RWPE1 (cell line): ENCODE data around the gene ABCF3.
A peak's percentile ranks its signal among the peaks of the same experiment; 100 is the strongest.

ENCODE experiments used
- CTCF ChIA-PET: fragments of 350-600 bp; sonication (Branson Sonifier 250); formaldehyde crosslinking; extraction: SDS; loops from one replicate; lab custom pipeline; 2021; lab: Yijun Ruan, JAX
- POLR2A ChIA-PET: fragments of 400-600 bp; formaldehyde crosslinking; extraction: SDS; loops from one replicate; lab custom pipeline; 2020; ENCODE audit warnings: antibody characterized with exemption; ENCODE audit not compliant: low non-redundant PET; lab: Yijun Ruan, JAX
- DNase-seq: peaks from one replicate; pipeline ENCODE4 v3.0.0; 2012; ENCODE audit warnings: low spot score
- H3K27ac ChIP-seq: fragments of 450-650 bp; 2 replicates; pipeline ENCODE4 v1.5.1; 2017
- CTCF ChIP-seq: fragments of 450-650 bp; conservative IDR thresholded peaks from 2 replicates; pipeline ENCODE4 v1.5.1; 2017; ENCODE audit warnings: low read depth, mild to moderate bottlenecking

The ABCF3 gene

DNA sequence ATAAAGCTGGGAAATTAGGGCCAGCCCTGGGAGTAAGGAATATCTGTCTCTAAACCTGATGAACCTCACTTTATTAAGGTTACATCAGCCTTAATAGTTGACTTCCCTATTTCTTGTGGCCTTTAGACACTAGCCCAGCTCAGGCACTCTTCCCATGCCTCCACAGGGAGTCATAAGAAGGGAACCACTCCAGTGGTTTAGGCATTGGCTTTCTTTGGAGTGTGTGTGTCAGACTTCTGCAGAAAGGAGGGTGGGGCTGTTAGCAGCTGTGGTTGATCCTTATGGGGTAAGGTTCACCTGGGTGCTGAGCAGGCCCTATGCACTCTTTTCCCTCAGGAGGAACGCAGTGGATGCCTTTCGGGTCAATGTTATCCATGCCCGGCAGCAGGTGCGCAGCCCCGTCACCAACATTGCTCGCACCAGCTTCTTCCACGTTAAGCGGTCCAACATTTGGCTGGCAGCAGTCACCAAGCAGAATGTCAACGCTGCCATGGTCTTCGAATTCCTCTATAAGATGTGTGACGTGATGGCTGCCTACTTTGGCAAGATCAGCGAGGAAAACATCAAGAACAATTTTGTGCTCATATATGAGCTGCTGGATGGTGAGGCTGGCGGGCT is 7.4 kb upstream of the ABCF3 start:
- CTCF ChIA-PET: interaction anchor here (0.7 kb wide), 1 partner anchor 33 kb away, joined by 4 read pairs; no protein-coding TSS in a partner anchor
- no peak for DNase-seq
- no peak for TF ChIP-seq CTCF
- H3K27ac ChIP-seq: peak overlapping the region; percentile 94; the same call in 1 of the 2 replicates
- POLR2A ChIA-PET: no interaction called here

DNA sequence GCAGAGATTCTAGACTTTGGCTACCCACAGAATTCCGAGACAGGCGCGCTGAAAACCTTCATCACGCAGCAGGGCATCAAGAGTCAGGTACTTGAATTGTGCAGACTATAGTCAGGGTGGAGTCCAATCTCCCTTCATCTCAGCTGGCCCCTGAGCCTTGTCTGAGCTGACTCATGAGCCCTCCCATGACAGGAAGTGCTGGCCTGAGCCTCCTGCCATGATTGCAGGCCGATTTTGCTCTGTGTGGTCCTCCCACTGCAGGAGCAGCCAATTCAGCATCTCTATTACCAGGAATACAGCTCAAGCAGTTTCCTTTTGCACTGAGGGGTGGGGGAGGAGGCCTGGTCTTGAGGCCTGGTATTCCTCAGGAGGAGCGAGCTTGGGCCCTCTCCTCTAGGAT is 5.8 kb upstream of the ABCF3 start:
- no peak for TF ChIP-seq CTCF
- CTCF ChIA-PET: interaction anchor here (0.6 kb wide), 2 partner anchors 24 to 121 kb away, joined by 3 to 4 read pairs; no protein-coding TSS in a partner anchor
- POLR2A ChIA-PET: interaction anchor here (0.5 to 1.1 kb wide), 2 partner anchors 50 to 77 kb away, joined by 3 to 4 read pairs; no protein-coding TSS in a partner anchor
- no peak for DNase-seq
- peak overlapping the region; percentile 32 for H3K27ac ChIP-seq

DNA sequence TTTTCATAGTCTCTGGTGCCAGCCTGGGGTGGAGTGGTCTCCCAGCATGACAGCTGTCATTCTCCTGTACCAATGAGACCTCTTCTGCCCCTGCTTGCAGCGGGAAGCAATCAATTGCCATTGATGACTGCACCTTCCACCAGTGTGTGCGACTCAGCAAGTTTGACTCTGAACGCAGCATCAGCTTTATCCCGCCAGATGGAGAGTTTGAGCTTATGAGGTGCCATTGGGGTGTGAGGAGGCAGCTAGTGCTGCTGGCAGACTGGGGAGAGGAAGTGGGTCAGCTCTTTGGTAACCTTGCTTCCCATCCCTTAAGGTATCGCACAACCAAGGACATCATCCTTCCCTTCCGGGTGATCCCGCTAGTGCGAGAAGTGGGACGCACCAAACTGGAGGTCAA is 4.4 kb upstream of the ABCF3 start:
- H3K27ac ChIP-seq: peak overlapping the region; percentile 32
- CTCF ChIA-PET: interaction anchor here (1.2 kb wide), 1 partner anchor 52 kb away, joined by 3 read pairs; no protein-coding TSS in a partner anchor
- TF ChIP-seq CTCF: no peak
- no peak for DNase-seq
- POLR2A ChIA-PET: no interaction called here

- no peak for TF ChIP-seq CTCF
- POLR2A ChIA-PET: no interaction called here
- CTCF ChIA-PET: no interaction called here
- H3K27ac ChIP-seq: peak overlapping the region; percentile 57
- no peak for DNase-seq
Observed at GRCh38 chr3:184183679-184184078, 2.3 kb upstream of the ABCF3 start.

GRCh38 chr3:184184546-184185230 is 1.3 kb upstream of the ABCF3 start:
- TF ChIP-seq CTCF: no peak
- ChIA-PET CTCF (interaction anchor here (0.9 to 1.2 kb wide), 2 partner anchors 43 to 48 kb away, joined by 5 read pairs; no protein-coding TSS in a partner anchor), POLR2A (no interaction called here)
- peak overlapping the region; percentile 57 for H3K27ac ChIP-seq
- DNase-seq: no peak

GRCh38 chr3:184185461-184186183 is 377 bp upstream of the ABCF3 start:
- ChIA-PET CTCF (interaction anchor here (0.9 to 1.2 kb wide), 2 partner anchors 42 to 49 kb away, joined by 5 read pairs; no protein-coding TSS in a partner anchor), POLR2A (interaction anchor here (1.3 kb wide), 1 partner anchor 9 kb away, joined by 5 read pairs; no protein-coding TSS in a partner anchor)
- TF ChIP-seq CTCF: no peak
- peak overlapping the region; percentile 93 for H3K27ac ChIP-seq
- peak; percentile 97 for DNase-seq
